Measurements from ENCODE around the gene FREM1.

FREM1 gene

DNA sequence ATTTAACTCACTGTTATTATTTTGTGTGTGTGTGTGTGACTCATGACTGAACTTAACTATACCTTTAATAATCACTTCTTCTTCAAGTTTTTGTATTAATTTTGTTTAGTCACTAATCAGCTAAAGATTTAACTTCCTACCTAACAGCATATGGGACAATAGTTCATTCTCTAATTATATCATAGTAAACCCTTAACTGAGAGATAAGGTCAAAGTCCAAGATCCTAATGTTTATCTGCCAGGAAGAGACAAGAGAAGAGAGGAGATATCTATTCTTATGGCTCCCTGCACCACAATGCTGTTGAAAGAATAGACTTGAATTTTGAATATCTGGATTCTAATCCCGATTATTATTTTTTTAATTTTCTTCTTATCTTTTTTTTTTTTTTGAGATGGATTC is 28.1 kb downstream of the FREM1 start:
- H3K9ac ChIP-seq (ENCODE audit: low read depth in 1 of 2, low read length in 2 of 2): no peak overlapping the region
- H3K4me3 ChIP-seq (ENCODE audit: low read depth in 1 of 2, low read length in 2 of 2): no peak overlapping the region
- H3K36me3 ChIP-seq (ENCODE audit: control insufficient read depth in 1 of 2, insufficient read depth in 2 of 2, low read length in 2 of 2): no peaks in the 10 kb centered on the region
- no peaks in the 10 kb centered on the region for H3K9me3 ChIP-seq (ENCODE audit: control insufficient read depth in 1 of 2, low read length in 2 of 2)
- no peaks in the 10 kb centered on the region for H3K27me3 ChIP-seq (ENCODE audit: control insufficient read depth in 1 of 2, insufficient read depth in 2 of 2, low read length in 2 of 2)
- H3K4me1 ChIP-seq (ENCODE audit: control insufficient read depth in 1 of 2, insufficient read depth in 2 of 2, low read length in 2 of 2): peaks cover 7 to 11% of the 10 kb centered on the region in 2 donors
- no peak overlapping the region for H3K27ac ChIP-seq (ENCODE audit: low read depth, low read length)

DNA sequence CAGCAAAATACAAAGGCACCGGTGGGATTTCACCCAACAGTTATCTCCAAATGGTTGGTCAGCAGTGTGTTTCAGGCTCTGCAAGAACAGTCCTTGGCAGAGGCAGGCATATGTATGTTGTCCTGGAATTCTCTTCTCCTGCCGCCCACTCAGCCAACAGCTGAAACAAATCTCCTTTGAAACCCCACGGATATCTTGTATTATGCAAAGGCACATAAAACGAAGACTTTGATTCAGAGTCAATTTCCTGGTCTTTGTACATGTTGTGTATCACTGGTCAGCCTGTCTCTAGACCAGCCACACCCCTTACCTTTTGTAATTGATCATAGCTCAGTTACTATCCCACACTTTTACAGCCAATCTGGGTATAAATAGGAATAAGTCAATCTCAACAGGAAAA is 29.2 kb downstream of the FREM1 start:
- Histone ChIP-seq H3K9ac (ENCODE audit: low read depth in 1 of 2, low read length in 2 of 2) (no peak overlapping the region), H3K36me3 (ENCODE audit: control insufficient read depth in 1 of 2, insufficient read depth in 2 of 2, low read length in 2 of 2) (no peaks in the 10 kb centered on the region), H3K9me3 (ENCODE audit: control insufficient read depth in 1 of 2, low read length in 2 of 2) (no peaks in the 10 kb centered on the region), H3K4me3 (ENCODE audit: low read depth in 1 of 2, low read length in 2 of 2) (no peak overlapping the region), H3K4me1 (ENCODE audit: control insufficient read depth in 1 of 2, insufficient read depth in 2 of 2, low read length in 2 of 2) (peaks cover 7 to 11% of the 10 kb centered on the region in 2 donors), H3K27me3 (ENCODE audit: control insufficient read depth in 1 of 2, insufficient read depth in 2 of 2, low read length in 2 of 2) (no peaks in the 10 kb centered on the region), H3K27ac (ENCODE audit: low read depth, low read length) (no peak overlapping the region)

DNA sequence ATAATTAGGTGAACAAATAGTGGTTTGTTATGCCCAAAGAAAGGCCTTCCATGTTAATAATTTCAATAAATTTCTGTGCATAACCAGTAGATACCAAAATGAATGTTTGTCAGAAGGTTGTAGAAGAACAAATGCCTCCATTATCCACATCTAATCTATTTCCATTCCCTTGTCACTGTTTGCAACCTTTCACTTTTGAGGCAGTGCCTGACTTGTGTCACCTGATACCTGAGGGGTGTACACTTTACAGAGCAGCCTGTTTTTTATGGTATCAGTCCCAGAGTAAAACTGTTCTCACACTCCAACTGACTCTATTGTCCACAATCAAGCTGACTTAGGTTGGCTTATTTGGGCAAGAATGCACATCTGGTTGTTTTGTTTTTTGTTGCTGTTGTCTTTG is 40.1 kb downstream of the FREM1 start:
- peaks cover 0 to 13% of the 10 kb centered on the region in 2 donors for H3K4me1 ChIP-seq (ENCODE audit: control insufficient read depth in 1 of 2, insufficient read depth in 2 of 2, low read length in 2 of 2)

DNA sequence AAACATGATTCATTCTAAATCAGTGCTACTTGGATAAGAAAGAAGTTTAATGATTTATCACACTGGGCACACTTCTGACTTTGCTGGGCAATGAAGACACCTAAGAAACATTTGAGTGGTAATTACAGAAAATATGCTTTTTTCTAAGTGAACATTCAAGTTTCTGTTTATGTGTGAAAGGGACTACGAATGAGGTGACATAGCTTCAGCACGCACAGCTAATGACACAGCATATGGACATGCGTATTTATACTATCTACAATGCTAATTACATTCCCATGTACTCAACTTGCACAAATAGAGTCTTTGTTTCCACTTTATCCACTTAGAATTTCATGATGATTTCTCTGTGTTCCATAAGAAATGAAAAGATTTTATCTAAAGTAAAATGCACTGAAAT is 40.6 kb downstream of the FREM1 start:
- no peaks in the 10 kb centered on the region for H3K27me3 ChIP-seq (ENCODE audit: control insufficient read depth in 1 of 2, insufficient read depth in 2 of 2, low read length in 2 of 2)
- no peaks in the 10 kb centered on the region for H3K9me3 ChIP-seq (ENCODE audit: control insufficient read depth in 1 of 2, low read length in 2 of 2)
- H3K4me3 ChIP-seq (ENCODE audit: low read depth in 1 of 2, low read length in 2 of 2): no peak overlapping the region
- no peak overlapping the region for H3K27ac ChIP-seq (ENCODE audit: low read depth, low read length)
- peaks cover 0 to 13% of the 10 kb centered on the region in 2 donors for H3K4me1 ChIP-seq (ENCODE audit: control insufficient read depth in 1 of 2, insufficient read depth in 2 of 2, low read length in 2 of 2)
- H3K36me3 ChIP-seq (ENCODE audit: control insufficient read depth in 1 of 2, insufficient read depth in 2 of 2, low read length in 2 of 2): no peaks in the 10 kb centered on the region
- no peak overlapping the region for H3K9ac ChIP-seq (ENCODE audit: low read depth in 1 of 2, low read length in 2 of 2)

More for the DNA sequence above, 40.1 kb downstream of the FREM1 start:
- Histone ChIP-seq H3K4me3 (ENCODE audit: low read depth in 1 of 2, low read length in 2 of 2) (no peak overlapping the region), H3K9me3 (ENCODE audit: control insufficient read depth in 1 of 2, low read length in 2 of 2) (no peaks in the 10 kb centered on the region), H3K27ac (ENCODE audit: low read depth, low read length) (no peak overlapping the region), H3K9ac (ENCODE audit: low read depth in 1 of 2, low read length in 2 of 2) (no peak overlapping the region), H3K36me3 (ENCODE audit: control insufficient read depth in 1 of 2, insufficient read depth in 2 of 2, low read length in 2 of 2) (no peaks in the 10 kb centered on the region), H3K27me3 (ENCODE audit: control insufficient read depth in 1 of 2, insufficient read depth in 2 of 2, low read length in 2 of 2) (no peaks in the 10 kb centered on the region)

- Histone ChIP-seq H3K4me3 (ENCODE audit: low read depth in 1 of 2, low read length in 2 of 2) (no peak overlapping the region), H3K36me3 (ENCODE audit: control insufficient read depth in 1 of 2, insufficient read depth in 2 of 2, low read length in 2 of 2) (no peaks in the 10 kb centered on the region), H3K27ac (ENCODE audit: low read depth, low read length) (no peak overlapping the region), H3K27me3 (ENCODE audit: control insufficient read depth in 1 of 2, insufficient read depth in 2 of 2, low read length in 2 of 2) (no peaks in the 10 kb centered on the region), H3K4me1 (ENCODE audit: control insufficient read depth in 1 of 2, insufficient read depth in 2 of 2, low read length in 2 of 2) (peaks cover 0 to 13% of the 10 kb centered on the region in 2 donors), H3K9ac (ENCODE audit: low read depth in 1 of 2, low read length in 2 of 2) (no peak overlapping the region), H3K9me3 (ENCODE audit: control insufficient read depth in 1 of 2, low read length in 2 of 2) (no peaks in the 10 kb centered on the region)
Observed at GRCh38 chr9:14868772-14869583, 41.2 kb downstream of the FREM1 start.

DNA sequence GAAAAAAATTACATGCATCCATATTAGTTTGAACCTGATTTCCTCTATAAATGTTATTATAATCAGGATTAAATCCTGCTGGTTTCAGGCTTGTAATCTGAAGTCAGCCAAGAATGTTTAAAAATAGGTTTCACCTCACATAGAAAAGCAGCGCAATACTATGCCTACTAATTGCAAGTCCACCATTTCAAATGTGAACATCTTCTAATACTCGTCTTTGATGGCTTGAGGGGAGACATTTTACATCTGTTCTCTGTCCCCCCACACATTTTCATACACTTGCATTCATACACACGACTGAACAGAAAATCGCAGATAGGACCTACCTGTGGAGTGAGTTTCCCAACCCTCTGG is 41.8 kb downstream of the FREM1 start:
- Histone ChIP-seq H3K4me3 (ENCODE audit: low read depth in 1 of 2, low read length in 2 of 2) (no peak overlapping the region), H3K36me3 (ENCODE audit: control insufficient read depth in 1 of 2, insufficient read depth in 2 of 2, low read length in 2 of 2) (no peaks in the 10 kb centered on the region), H3K9ac (ENCODE audit: low read depth in 1 of 2, low read length in 2 of 2) (no peak overlapping the region), H3K4me1 (ENCODE audit: control insufficient read depth in 1 of 2, insufficient read depth in 2 of 2, low read length in 2 of 2) (peaks cover 0 to 13% of the 10 kb centered on the region in 2 donors), H3K27ac (ENCODE audit: low read depth, low read length) (no peak overlapping the region), H3K9me3 (ENCODE audit: control insufficient read depth in 1 of 2, low read length in 2 of 2) (no peaks in the 10 kb centered on the region), H3K27me3 (ENCODE audit: control insufficient read depth in 1 of 2, insufficient read depth in 2 of 2, low read length in 2 of 2) (no peaks in the 10 kb centered on the region)

DNA sequence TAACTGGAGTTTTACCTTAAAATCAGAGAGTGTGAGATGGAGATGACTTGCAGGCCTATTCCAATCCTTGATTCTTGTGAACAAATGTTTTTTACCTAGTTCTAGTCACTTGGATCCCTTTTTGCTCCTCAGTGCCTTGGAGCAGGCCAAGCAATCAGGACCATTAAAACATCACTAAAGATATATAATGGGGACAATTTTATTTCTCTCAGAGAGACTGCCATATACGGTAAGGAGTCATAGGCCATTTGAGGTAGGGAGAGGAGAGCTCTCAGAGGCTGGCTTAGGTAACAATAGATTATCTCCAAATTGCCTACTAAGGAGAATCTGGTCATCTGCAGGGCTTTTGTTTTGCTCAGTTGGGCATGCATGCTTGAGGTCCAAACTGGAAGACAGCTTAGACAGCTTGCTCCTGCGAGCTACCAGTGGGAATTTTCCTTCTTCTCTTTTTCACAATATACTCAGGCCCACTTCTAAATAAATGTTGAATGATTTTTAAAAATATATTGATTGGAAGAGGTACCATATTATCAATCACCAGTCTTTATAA is 44.0 kb downstream of the FREM1 start:
- Histone ChIP-seq H3K4me1 (ENCODE audit: control insufficient read depth in 1 of 2, insufficient read depth in 2 of 2, low read length in 2 of 2) (peaks cover 0 to 13% of the 10 kb centered on the region in 2 donors), H3K36me3 (ENCODE audit: control insufficient read depth in 1 of 2, insufficient read depth in 2 of 2, low read length in 2 of 2) (no peaks in the 10 kb centered on the region), H3K27ac (ENCODE audit: low read depth, low read length) (no peak overlapping the region), H3K4me3 (ENCODE audit: low read depth in 1 of 2, low read length in 2 of 2) (no peak overlapping the region), H3K9me3 (ENCODE audit: control insufficient read depth in 1 of 2, low read length in 2 of 2) (no peaks in the 10 kb centered on the region), H3K9ac (ENCODE audit: low read depth in 1 of 2, low read length in 2 of 2) (no peak overlapping the region), H3K27me3 (ENCODE audit: control insufficient read depth in 1 of 2, insufficient read depth in 2 of 2, low read length in 2 of 2) (no peaks in the 10 kb centered on the region)

DNA sequence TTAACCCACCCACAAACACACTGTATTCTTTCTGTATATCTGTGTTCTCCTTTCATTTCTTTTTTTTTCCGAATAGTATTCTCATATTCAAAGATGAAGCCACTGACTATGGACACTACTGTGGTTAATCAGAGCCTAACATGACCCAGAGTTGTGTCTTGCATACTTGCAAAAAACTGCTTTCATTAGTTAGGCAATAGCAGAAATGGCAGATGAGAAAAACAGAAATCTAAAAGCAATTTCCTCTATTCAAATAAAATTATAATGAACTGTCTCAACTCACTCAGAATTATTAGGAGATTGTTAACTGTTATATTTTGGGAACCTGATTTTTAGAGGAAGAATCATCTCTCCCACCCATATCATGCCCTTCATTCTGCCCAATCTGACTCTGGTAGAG is 45.9 kb downstream of the FREM1 start:
- no peak overlapping the region for H3K9ac ChIP-seq (ENCODE audit: low read depth in 1 of 2, low read length in 2 of 2)
- no peaks in the 10 kb centered on the region for H3K36me3 ChIP-seq (ENCODE audit: control insufficient read depth in 1 of 2, insufficient read depth in 2 of 2, low read length in 2 of 2)
- no peaks in the 10 kb centered on the region for H3K9me3 ChIP-seq (ENCODE audit: control insufficient read depth in 1 of 2, low read length in 2 of 2)

DNA sequence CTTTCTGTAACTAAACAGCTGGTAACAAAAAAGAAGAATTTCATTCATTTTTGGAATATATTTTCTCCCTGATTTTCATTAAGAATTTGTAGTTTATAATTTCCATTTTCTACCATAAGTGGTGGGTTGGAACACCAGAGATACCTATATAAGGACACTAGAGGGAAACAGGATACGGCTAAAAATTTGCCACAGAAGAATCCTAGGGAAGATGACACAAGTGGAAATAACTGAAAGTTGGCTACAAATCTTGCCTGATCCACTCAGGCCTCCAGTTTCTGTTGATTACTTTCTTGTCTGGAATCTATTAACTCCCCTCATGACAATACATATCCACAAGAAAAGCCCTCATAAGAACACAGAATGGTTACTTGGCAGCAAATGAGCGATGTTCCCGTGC is 46.8 kb downstream of the FREM1 start:
- no peaks in the 10 kb centered on the region for H3K9me3 ChIP-seq (ENCODE audit: control insufficient read depth in 1 of 2, low read length in 2 of 2)
- H3K27me3 ChIP-seq (ENCODE audit: control insufficient read depth in 1 of 2, insufficient read depth in 2 of 2, low read length in 2 of 2): no peaks in the 10 kb centered on the region
- no peak overlapping the region for H3K4me3 ChIP-seq (ENCODE audit: low read depth in 1 of 2, low read length in 2 of 2)
- H3K4me1 ChIP-seq (ENCODE audit: control insufficient read depth in 1 of 2, insufficient read depth in 2 of 2, low read length in 2 of 2): no peaks in the 10 kb centered on the region
- H3K27ac ChIP-seq (ENCODE audit: low read depth, low read length): no peak overlapping the region
- H3K9ac ChIP-seq (ENCODE audit: low read depth in 1 of 2, low read length in 2 of 2): no peak overlapping the region
- no peaks in the 10 kb centered on the region for H3K36me3 ChIP-seq (ENCODE audit: control insufficient read depth in 1 of 2, insufficient read depth in 2 of 2, low read length in 2 of 2)

More for the DNA sequence above, 45.9 kb downstream of the FREM1 start:
- Histone ChIP-seq H3K4me3 (ENCODE audit: low read depth in 1 of 2, low read length in 2 of 2) (no peak overlapping the region), H3K4me1 (ENCODE audit: control insufficient read depth in 1 of 2, insufficient read depth in 2 of 2, low read length in 2 of 2) (peaks cover 0 to 3% of the 10 kb centered on the region in 2 donors), H3K27ac (ENCODE audit: low read depth, low read length) (no peak overlapping the region), H3K27me3 (ENCODE audit: control insufficient read depth in 1 of 2, insufficient read depth in 2 of 2, low read length in 2 of 2) (no peaks in the 10 kb centered on the region)

DNA sequence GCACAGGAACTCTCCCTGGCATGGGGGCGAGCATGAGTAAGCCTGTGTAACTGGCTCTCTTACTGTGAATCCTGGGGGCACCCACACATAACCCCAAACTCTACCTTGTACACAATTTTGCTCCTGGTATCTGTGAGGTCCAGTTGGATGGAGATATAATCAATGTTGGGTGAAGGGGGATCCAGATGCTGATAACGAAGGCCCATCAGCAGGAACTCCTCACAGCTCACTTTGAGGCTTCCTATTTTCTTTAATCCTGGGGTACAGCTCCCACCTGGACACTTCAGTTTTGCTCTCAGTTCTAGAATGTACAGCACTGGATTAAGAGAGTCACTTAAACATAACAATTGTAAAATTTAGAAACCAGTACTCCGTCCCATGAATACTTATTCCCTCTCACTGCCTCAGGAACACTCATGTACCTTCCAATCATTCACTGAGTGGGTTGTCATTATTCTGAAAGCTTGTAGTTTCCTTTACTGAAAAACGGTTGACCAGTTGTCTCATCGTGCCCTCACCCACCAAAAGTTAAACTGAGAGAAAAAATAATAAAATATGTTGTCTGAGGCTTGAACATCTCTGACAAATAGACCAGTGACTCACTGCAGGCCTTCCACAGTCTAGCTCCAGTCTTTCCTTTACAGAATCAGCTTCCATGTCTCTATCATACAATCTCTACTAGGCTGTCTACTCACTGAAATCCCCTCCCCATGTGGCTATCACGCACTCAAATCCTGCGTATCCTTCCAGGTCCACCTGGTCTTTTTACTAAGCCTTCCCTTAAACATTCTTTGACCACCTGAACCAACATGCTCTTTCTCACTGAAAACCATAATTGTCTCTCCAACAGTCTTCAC is 52.6 kb downstream of the FREM1 start:
- Histone ChIP-seq H3K9me3 (ENCODE audit: control insufficient read depth in 1 of 2, low read length in 2 of 2) (no peaks in the 10 kb centered on the region), H3K36me3 (ENCODE audit: control insufficient read depth in 1 of 2, insufficient read depth in 2 of 2, low read length in 2 of 2) (no peaks in the 10 kb centered on the region), H3K9ac (ENCODE audit: low read depth in 1 of 2, low read length in 2 of 2) (no peak overlapping the region), H3K27me3 (ENCODE audit: control insufficient read depth in 1 of 2, insufficient read depth in 2 of 2, low read length in 2 of 2) (no peaks in the 10 kb centered on the region), H3K4me3 (ENCODE audit: low read depth in 1 of 2, low read length in 2 of 2) (no peak overlapping the region), H3K27ac (ENCODE audit: low read depth, low read length) (no peak overlapping the region), H3K4me1 (ENCODE audit: control insufficient read depth in 1 of 2, insufficient read depth in 2 of 2, low read length in 2 of 2) (no peaks in the 10 kb centered on the region)

Measured in duodenal mucosa (tissue), 2 donors.